Measurements from ENCODE around the gene TSACC. TPM values are rescaled to one million over a fixed set of nuclear protein-coding genes. Genes with fewer than 3 reads are reported as not detected.

The TSACC gene
- total and polyA plus RNA-seq, 2 donors (not counting 1 experiment from before 2014, with no cell fraction given) = 0.69 to 1.2 TPM

DNA sequence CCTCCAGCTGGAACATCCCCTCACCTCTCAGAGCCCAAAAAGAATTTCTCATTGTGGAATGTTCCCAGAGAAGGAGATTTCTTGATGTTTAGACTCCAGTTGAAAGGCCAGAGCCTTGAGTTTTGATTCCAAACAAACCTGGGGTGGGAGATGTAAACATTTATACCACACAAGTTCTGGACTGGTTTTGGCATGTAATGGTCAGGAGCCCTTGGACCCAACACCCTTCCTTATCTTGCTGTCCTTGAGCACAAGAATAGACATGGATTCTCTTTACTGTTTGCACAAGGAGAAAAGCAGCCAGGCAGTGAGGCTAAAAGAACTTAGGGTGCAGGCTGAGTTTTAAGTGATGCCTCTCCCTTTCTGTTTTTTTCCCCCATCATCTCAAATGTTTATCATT, 35.2 kb downstream of the TSACC start:
- Mint-ChIP-seq H3K9me3 (ENCODE audit: insufficient read depth) (no peaks in the 10 kb centered on the region), H3K4me3 (no peak overlapping the region), H3K4me1 (peaks cover 4% of the 10 kb centered on the region), H3K27me3 (peaks cover 44% of the 10 kb centered on the region), H3K27ac (no peak overlapping the region)
- H3K9ac ChIP-seq (ENCODE audit: low read length) = no peak overlapping the region
- intact Hi-C loops (cut with micrococcal nuclease) = no loop called here
- no peak overlapping the region for H2AFZ ChIP-seq (ENCODE audit: insufficient read depth, low read depth, low read length, poor library complexity, severe bottlenecking)
- ChIA-PET POLR2A (no interaction called here), CTCF (interaction anchor here (1.0 to 3.6 kb wide), 3 partner anchors 12 to 73 kb away, joined by 3 to 18 read pairs (median 3); no protein-coding TSS in a partner anchor)
- H3K4me3 ChIP-seq (ENCODE audit: control extremely low read depth in 1 of 5, extremely low read depth in 1 of 5, insufficient read depth in 1 of 5, low read depth in 2 of 5, low read length in 4 of 5) = no peak overlapping the region
- H3K27me3 ChIP-seq (replicated peaks in 1 of 4; ENCODE audit: control extremely low read depth in 1 of 4, control insufficient read depth in 3 of 4, insufficient read depth in 4 of 4, low read length in 3 of 4) = peaks cover 0 to 32% (median 14%) of the 10 kb centered on the region in 4 experiments
- no peaks in the 10 kb centered on the region for H3K36me3 ChIP-seq (replicated peaks in 1 of 2; ENCODE audit: control extremely low read depth in 1 of 2, control insufficient read depth in 1 of 2, extremely low read depth in 1 of 2, insufficient read depth in 2 of 2, low read length in 1 of 2)
- no peak for ATAC-seq (ENCODE audit: low read depth)
- H3K4me2 ChIP-seq (replicated peaks; ENCODE audit: low read depth, low read length, poor library complexity, severe bottlenecking) = no peak overlapping the region
- peaks cover 9 to 10% of the 10 kb centered on the region in 2 donors for H3K4me1 ChIP-seq (ENCODE audit: control insufficient read depth in 2 of 2, insufficient read depth in 2 of 2, low read length in 2 of 2)
- H3K79me2 ChIP-seq (ENCODE audit: control insufficient read depth, insufficient read depth, low read length) = no peaks in the 10 kb centered on the region
- H4K20me1 ChIP-seq (ENCODE audit: control insufficient read depth, insufficient read depth, low read length, poor library complexity, severe bottlenecking) = no peaks in the 10 kb centered on the region
- DNase-seq = no peak
- TF ChIP-seq EZH2 (IDR thresholded peaks at IDR 0.05; ENCODE audit: borderline replicate concordance, insufficient read depth, low read depth, low read length, poor library complexity, severe bottlenecking) = no peak
- TF ChIP-seq, protein P1, sequence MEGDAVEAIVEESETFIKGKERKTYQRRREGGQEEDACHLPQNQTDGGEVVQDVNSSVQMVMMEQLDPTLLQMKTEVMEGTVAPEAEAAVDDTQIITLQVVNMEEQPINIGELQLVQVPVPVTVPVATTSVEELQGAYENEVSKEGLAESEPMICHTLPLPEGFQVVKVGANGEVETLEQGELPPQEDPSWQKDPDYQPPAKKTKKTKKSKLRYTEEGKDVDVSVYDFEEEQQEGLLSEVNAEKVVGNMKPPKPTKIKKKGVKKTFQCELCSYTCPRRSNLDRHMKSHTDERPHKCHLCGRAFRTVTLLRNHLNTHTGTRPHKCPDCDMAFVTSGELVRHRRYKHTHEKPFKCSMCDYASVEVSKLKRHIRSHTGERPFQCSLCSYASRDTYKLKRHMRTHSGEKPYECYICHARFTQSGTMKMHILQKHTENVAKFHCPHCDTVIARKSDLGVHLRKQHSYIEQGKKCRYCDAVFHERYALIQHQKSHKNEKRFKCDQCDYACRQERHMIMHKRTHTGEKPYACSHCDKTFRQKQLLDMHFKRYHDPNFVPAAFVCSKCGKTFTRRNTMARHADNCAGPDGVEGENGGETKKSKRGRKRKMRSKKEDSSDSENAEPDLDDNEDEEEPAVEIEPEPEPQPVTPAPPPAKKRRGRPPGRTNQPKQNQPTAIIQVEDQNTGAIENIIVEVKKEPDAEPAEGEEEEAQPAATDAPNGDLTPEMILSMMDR (IDR thresholded peaks at IDR 0.05) = no peak
- H3K27ac ChIP-seq (ENCODE audit: low read length in 2 of 2) = no peak overlapping the region
- H3K9me3 ChIP-seq (ENCODE audit: control extremely low read depth in 1 of 3, control insufficient read depth in 2 of 3, insufficient read depth in 1 of 3, low read length in 2 of 3) = peaks cover 0 to 4% (median 0%) of the 10 kb centered on the region in 3 donors

DNA sequence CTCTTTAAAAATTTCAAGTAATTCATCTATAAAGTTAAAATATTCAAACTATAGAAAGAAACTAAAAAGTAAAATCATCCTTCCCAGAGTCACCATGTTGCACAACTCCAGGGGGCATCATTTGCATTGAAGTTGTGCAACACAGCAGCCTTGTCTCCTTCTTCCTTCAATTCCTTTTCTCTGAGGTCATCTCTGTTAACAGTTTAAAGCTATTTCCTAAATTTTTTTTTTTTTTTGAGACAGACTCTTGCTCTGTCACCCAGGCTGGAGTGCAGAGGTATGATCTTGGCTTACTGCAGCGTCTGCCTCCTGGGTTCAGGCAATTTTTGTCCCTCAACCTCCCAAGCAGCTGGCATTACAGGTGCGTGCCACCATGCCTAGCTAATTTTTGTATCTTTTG, 37.8 kb downstream of the TSACC start:
- no peak overlapping the region for H3K9ac ChIP-seq (ENCODE audit: low read length)
- no peak overlapping the region for H3K4me2 ChIP-seq (replicated peaks; ENCODE audit: low read depth, low read length, poor library complexity, severe bottlenecking)
- no peak overlapping the region for H3K4me3 ChIP-seq (ENCODE audit: control extremely low read depth in 1 of 5, extremely low read depth in 1 of 5, insufficient read depth in 1 of 5, low read depth in 2 of 5, low read length in 4 of 5)
- H3K9me3 Mint-ChIP-seq (ENCODE audit: insufficient read depth) = no peaks in the 10 kb centered on the region
- no peaks in the 10 kb centered on the region for H3K36me3 ChIP-seq (replicated peaks in 1 of 2; ENCODE audit: control extremely low read depth in 1 of 2, control insufficient read depth in 1 of 2, extremely low read depth in 1 of 2, insufficient read depth in 2 of 2, low read length in 1 of 2)
- H3K27ac Mint-ChIP-seq = no peak overlapping the region
- ChIA-PET POLR2A (no interaction called here), CTCF (interaction anchor here (0.7 to 12.5 kb wide), 4 partner anchors 10 to 70 kb away, joined by 3 to 445 read pairs (median 7); no protein-coding TSS in a partner anchor)
- intact Hi-C loops (cut with micrococcal nuclease) = no loop called here
- H3K27me3 ChIP-seq (replicated peaks in 1 of 4; ENCODE audit: control extremely low read depth in 1 of 4, control insufficient read depth in 3 of 4, insufficient read depth in 4 of 4, low read length in 3 of 4) = peaks cover 0 to 17% (median 4%) of the 10 kb centered on the region in 4 experiments
- H3K4me3 Mint-ChIP-seq = no peak overlapping the region
- no peaks in the 10 kb centered on the region for H3K4me1 ChIP-seq (ENCODE audit: control insufficient read depth in 2 of 2, insufficient read depth in 2 of 2, low read length in 2 of 2)
- no peak overlapping the region for H3K27ac ChIP-seq (ENCODE audit: low read length in 2 of 2)
- H2AFZ ChIP-seq (ENCODE audit: insufficient read depth, low read depth, low read length, poor library complexity, severe bottlenecking) = no peak overlapping the region
- H3K9me3 ChIP-seq (ENCODE audit: control extremely low read depth in 1 of 3, control insufficient read depth in 2 of 3, insufficient read depth in 1 of 3, low read length in 2 of 3) = peaks cover 0 to 4% (median 0%) of the 10 kb centered on the region in 3 donors
- DNase-seq (no peak), ATAC-seq (ENCODE audit: low read depth) (no peak)
- peaks cover 32% of the 10 kb centered on the region for H3K27me3 Mint-ChIP-seq
- no peaks in the 10 kb centered on the region for H3K4me1 Mint-ChIP-seq
- 90% methylated on average over 2 of the region's 2 CpGs for WGBS (ENCODE audit: insufficient coverage)
- H4K20me1 ChIP-seq (ENCODE audit: control insufficient read depth, insufficient read depth, low read length, poor library complexity, severe bottlenecking) = no peaks in the 10 kb centered on the region
- TF ChIP-seq, protein P1 (IDR thresholded peaks at IDR 0.05) = no peak
- TF ChIP-seq EZH2 (IDR thresholded peaks at IDR 0.05; ENCODE audit: borderline replicate concordance, insufficient read depth, low read depth, low read length, poor library complexity, severe bottlenecking) = no peak
- H3K79me2 ChIP-seq (ENCODE audit: control insufficient read depth, insufficient read depth, low read length) = no peaks in the 10 kb centered on the region

All from B cell (primary cell).